Pancreas (tissue), 10 donors: ENCODE data around the gene SYDE2. TPM values are rescaled to one million over a fixed set of nuclear protein-coding genes. Genes with fewer than 3 reads are reported as not detected.

ENCODE experiments used
- ATAC-seq, 4 donors: fragments of 200-7000 bp; cut with Tn5 transposase; one replicate each; pipeline versions ENCODE4 v1.8.0 to v1.9.1; 2020; ENCODE audit warnings: mild to moderate bottlenecking in 4 of 4, moderate library complexity in 4 of 4
- DNase-seq, 6 donors: peaks; one replicate each; pipeline ENCODE4 v3.0.0-alpha.2; 2020
- FAIRE-seq: peaks from 2 replicates; lab custom pipeline; 2012; peaks lifted over from hg19 to GRCh38; lab: Jason Lieb, UNC
- H3K27ac ChIP-seq, 4 donors: fragments of 200-600 bp; sonication (generic); 1 replicate in 3 of 4; 2 replicates in 1 of 4; pipeline versions ENCODE4 v1.5.0 to v1.8.0; 2020
- H3K27me3 ChIP-seq, 4 donors: fragments of 200-600 bp; one replicate each; pipeline ENCODE4 v1.8.0; 2021
- H3K36me3 ChIP-seq, 3 donors: fragments of 200-600 bp; sonication (generic) in 1 of 3; one replicate each; pipeline versions ENCODE4 v1.5.0 to v1.8.0; 2020 to 2021
- H3K4me1 ChIP-seq, 3 donors: fragments of 200-600 bp; one replicate each; pipeline ENCODE4 v1.8.0; 2021
- H3K4me3 ChIP-seq, 4 donors: fragments of 200-600 bp; sonication (generic) in 2 of 4; one replicate each; pipeline versions ENCODE4 v1.5.0 to v1.8.0; 2020 to 2021
- H3K9me3 ChIP-seq, 4 donors: fragments of 200-600 bp; one replicate each; pipeline ENCODE4 v1.8.0; 2021
- CTCF ChIP-seq, 4 donors: fragments of 200-600 bp; sonication (generic) in 3 of 4; IDR thresholded peaks; one replicate each; pipeline versions ENCODE4 v1.5.0 to v1.8.0; 2021; ENCODE audit warnings: antibody characterized with exemption in 4 of 4
- WGBS, 2 donors: extraction: QIAGEN DNeasy Blood & Tissue Kit; methylation state at CpG; one replicate each; pipeline ENCODE4 v1.1.7; 2013; 5-methylcytosine and 5-hydroxymethylcytosine counted together
- intact Hi-C, 3 donors: fragments of 100-400 bp; cut with DNase I; formaldehyde crosslinking; loops; one replicate each; pipeline versions ENCODE4 v1.11.1 to v1.14.2; 2022
- polyA plus RNA-seq, 2 donors: library from polyadenylated mRNA; stranded (reverse); fragments of 200-250 nt; gene quantifications; one replicate each; pipeline ENCODE4 v1.2.3, GENCODE V29; 2013
- total RNA-seq, 6 donors: library from RNA; stranded (reverse); fragmentation: NEBNext Ultra II Directional in 4 of 6; extraction: Animal tissue kit (Norgen Biotek cat#: 25700) in 4 of 6; gene quantifications; one replicate each; pipeline versions ENCODE4 v1.2.1 to v1.2.4, GENCODE V29; 2021 to 2023
- donor health status: healthy with polysubstance abuse.
- donor health status: DM: no; HTN: no; CAD: no; lungs with moderate emphysema.
- donor health status: DM: no; HTN: no; CAD: no.
- donor health status: control.
- donor health status: control.
- donor health status: Bipolar disorder and iron deficiency.
- donor health status: DM: yes; HTN: yes; CAD: no.
- donor health status: DM: no; HTN: no; CAD: no.
- donor health status: DM: no; HTN: no; CAD: no.
- donor health status: DM: yes; HTN: yes; CAD: no.

SYDE2 gene
- total and polyA plus RNA-seq, 8 donors = 1.3 to 6.6 (median 5.1) TPM

- no peak for FAIRE-seq
- ATAC-seq = peak in 2 of 4 donors; percentile 43 to 62
- no peak for TF ChIP-seq CTCF (IDR thresholded peaks at IDR 0.05)
- DNase-seq = no peak
- Histone ChIP-seq H3K36me3 (no peaks in the 10 kb centered on the region), H3K9me3 (no peaks in the 10 kb centered on the region), H3K27ac (no peak overlapping the region), H3K27me3 (no peaks in the 10 kb centered on the region), H3K4me3 (no peak overlapping the region), H3K4me1 (peaks cover 11 to 14% (median 14%) of the 10 kb centered on the region in 3 donors)
- 79% methylated on average over 8 of the region's 8 CpGs for WGBS, 2 donors
- intact Hi-C loops = no loop called here
These were observed 29.6 kb upstream of the SYDE2 start for GRCh38 chr1:85230305-85230977.

- Histone ChIP-seq H3K27me3 (no peaks in the 10 kb centered on the region), H3K27ac (peak overlapping the region in 1 of 4 donors; percentile 33), H3K9me3 (no peaks in the 10 kb centered on the region), H3K36me3 (no peaks in the 10 kb centered on the region), H3K4me3 (no peak overlapping the region), H3K4me1 (peaks cover 14 to 22% (median 21%) of the 10 kb centered on the region in 3 donors)
- no peak for TF ChIP-seq CTCF (IDR thresholded peaks at IDR 0.05)
- WGBS, 2 donors = 46 to 54% methylated on average over 6 of the region's 6 CpGs
- intact Hi-C loops = no loop called here
- FAIRE-seq (no peak), ATAC-seq (peak; percentile 20 to 51 (median 50)), DNase-seq (no peak)
These were observed 28.8 kb upstream of the SYDE2 start for GRCh38 chr1:85229574-85230097.

- no peak for FAIRE-seq
- TF ChIP-seq CTCF (IDR thresholded peaks at IDR 0.05) = no peak
- WGBS, 2 donors = 0 to 42% methylated on average over 1 of the region's 1 CpG
These were observed 28.2 kb upstream of the SYDE2 start for GRCh38 chr1:85228972-85229371.

GRCh38 chr1:85225624-85226380, 25.0 kb upstream of the SYDE2 start:
- Histone ChIP-seq H3K4me1 (peaks cover 27 to 37% (median 36%) of the 10 kb centered on the region in 3 donors), H3K4me3 (no peak overlapping the region), H3K27ac (peak overlapping the region; percentile 47 to 88 (median 67)), H3K9me3 (no peaks in the 10 kb centered on the region), H3K27me3 (no peaks in the 10 kb centered on the region), H3K36me3 (no peaks in the 10 kb centered on the region)
- ATAC-seq = peak; percentile 17 to 63 (median 48)
- no peak for FAIRE-seq
- intact Hi-C loops = no loop called here
- DNase-seq = no peak
- no peak for TF ChIP-seq CTCF (IDR thresholded peaks at IDR 0.05)
- WGBS, 2 donors = 15 to 22% methylated on average over 5 of the region's 5 CpGs

More at GRCh38 chr1:85228972-85229371, 28.2 kb upstream of the SYDE2 start:
- H3K27ac ChIP-seq = no peak overlapping the region
- no peaks in the 10 kb centered on the region for H3K27me3 ChIP-seq
- ATAC-seq (no peak), DNase-seq (no peak)
- intact Hi-C loops = no loop called here
- no peak overlapping the region for H3K4me3 ChIP-seq
- H3K4me1 ChIP-seq = peaks cover 21 to 29% (median 27%) of the 10 kb centered on the region in 3 donors
- no peaks in the 10 kb centered on the region for H3K36me3 ChIP-seq
- no peaks in the 10 kb centered on the region for H3K9me3 ChIP-seq
